ENCODE data around the gene ASB1. TPM values are rescaled to one million over a fixed set of nuclear protein-coding genes. Genes with fewer than 3 reads are reported as not detected.

ASB1 gene
- total RNA-seq, 1 donor from 2014 or later, result 16.7 TPM

- Histone ChIP-seq H3K9me3 (peaks cover 9% of the 10 kb centered on the region), H3K36me3 (no peaks in the 10 kb centered on the region), H3K4me1 (no peaks in the 10 kb centered on the region), H3K27me3 (no peaks in the 10 kb centered on the region), H3K27ac (no peak overlapping the region), H3K4me3 (no peak overlapping the region)
- intact Hi-C loops (cut with DNase I), result no loop called here
- TF ChIP-seq POLR2AphosphoS5 (IDR thresholded peaks at IDR 0.05; ENCODE audit: insufficient read depth in 1 of 2, low read depth in 1 of 2), result no peak
- TF ChIP-seq POLR2A (IDR thresholded peaks at IDR 0.05), result no peak
- no peak for TF ChIP-seq CTCF (IDR thresholded peaks at IDR 0.05)
- no peak for DNase-seq (ENCODE audit: extremely low spot score in 2 of 2)
Observed at GRCh38 chr2:238479847-238480246, 53.1 kb downstream of the ASB1 start.

- no peak for DNase-seq (ENCODE audit: extremely low spot score in 2 of 2)
- no peak for TF ChIP-seq POLR2A (IDR thresholded peaks at IDR 0.05)
- no peak for TF ChIP-seq POLR2AphosphoS5 (IDR thresholded peaks at IDR 0.05; ENCODE audit: insufficient read depth in 1 of 2, low read depth in 1 of 2)
- TF ChIP-seq CTCF (IDR thresholded peaks at IDR 0.05), result no peak
- Histone ChIP-seq H3K4me1 (no peaks in the 10 kb centered on the region), H3K36me3 (no peaks in the 10 kb centered on the region), H3K27me3 (no peaks in the 10 kb centered on the region), H3K9me3 (peaks cover 9% of the 10 kb centered on the region), H3K4me3 (no peak overlapping the region), H3K27ac (no peak overlapping the region)
- intact Hi-C loops (cut with DNase I), result no loop called here
Observed at GRCh38 chr2:238483021-238483420, 56.3 kb downstream of the ASB1 start.

- Histone ChIP-seq H3K4me1 (no peaks in the 10 kb centered on the region), H3K4me3 (no peak overlapping the region), H3K27me3 (no peaks in the 10 kb centered on the region), H3K27ac (no peak overlapping the region), H3K36me3 (no peaks in the 10 kb centered on the region), H3K9me3 (peaks cover 9% of the 10 kb centered on the region)
- intact Hi-C loops (cut with DNase I), result no loop called here
- TF ChIP-seq CTCF (IDR thresholded peaks at IDR 0.05), result no peak
- no peak for TF ChIP-seq POLR2AphosphoS5 (IDR thresholded peaks at IDR 0.05; ENCODE audit: insufficient read depth in 1 of 2, low read depth in 1 of 2)
- TF ChIP-seq POLR2A (IDR thresholded peaks at IDR 0.05), result no peak
- no peak for DNase-seq (ENCODE audit: extremely low spot score in 2 of 2)
Observed at GRCh38 chr2:238483656-238484055, 56.9 kb downstream of the ASB1 start.

GRCh38 chr2:238484522-238485452 lies 58.1 kb downstream of the ASB1 start:
- no peak for TF ChIP-seq POLR2AphosphoS5 (IDR thresholded peaks at IDR 0.05; ENCODE audit: insufficient read depth in 1 of 2, low read depth in 1 of 2)
- TF ChIP-seq CTCF (IDR thresholded peaks at IDR 0.05), result no peak
- TF ChIP-seq POLR2A (IDR thresholded peaks at IDR 0.05), result no peak
- Histone ChIP-seq H3K9me3 (peaks cover 8% of the 10 kb centered on the region), H3K36me3 (no peaks in the 10 kb centered on the region), H3K27ac (no peak overlapping the region), H3K4me1 (no peaks in the 10 kb centered on the region), H3K27me3 (no peaks in the 10 kb centered on the region), H3K4me3 (no peak overlapping the region)
- intact Hi-C loops (cut with DNase I), result no loop called here
- DNase-seq (ENCODE audit: extremely low spot score in 2 of 2), result peak in 1 of 2 donors; percentile 70

Measured in vagina (tissue), 2 donors.